ENCODE measurements around the gene MST1R. TPM values are rescaled to one million over a fixed set of nuclear protein-coding genes. Genes with fewer than 3 reads are reported as not detected.

The MST1R gene
- total RNA-seq, 1 donor from 2014 or later: 1.3 TPM

DNA sequence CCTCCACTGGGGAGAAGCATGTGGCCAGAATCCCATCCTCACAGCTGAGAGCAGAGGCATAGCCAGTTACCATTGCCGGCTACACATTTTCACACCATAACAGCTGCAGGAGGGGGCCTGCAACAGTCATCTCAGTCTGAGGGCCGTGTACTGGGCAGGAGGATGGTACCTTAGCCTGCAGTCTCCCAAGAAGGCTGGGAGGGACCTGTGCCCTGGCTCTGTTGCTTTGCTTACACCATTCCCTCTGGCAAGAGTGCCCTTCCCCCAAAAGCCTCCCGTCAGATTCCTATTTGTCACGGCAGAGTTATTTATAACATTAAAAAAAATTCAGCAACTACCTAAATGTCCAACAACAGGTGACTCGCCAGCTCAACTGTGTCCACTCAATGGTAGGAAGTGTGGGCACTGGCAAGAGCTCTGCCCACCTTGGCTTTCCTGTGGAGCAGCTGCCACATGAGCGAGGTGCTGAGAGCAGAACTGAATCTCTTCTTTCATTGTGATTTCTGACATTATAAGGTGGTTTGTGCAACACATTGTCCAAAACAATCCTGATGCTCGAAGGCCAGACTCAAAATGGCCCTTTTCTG lies 38.4 kb downstream of the MST1R start:
- no peaks in the 10 kb centered on the region for H3K9me3 Mint-ChIP-seq
- no peak overlapping the region for H3K4me3 Mint-ChIP-seq (ENCODE audit: low read depth)
- DNase-seq (ENCODE audit: low spot score): no peak
- H3K4me1 Mint-ChIP-seq (ENCODE audit: low read depth): no peaks in the 10 kb centered on the region
- no peak overlapping the region for H3K27ac Mint-ChIP-seq
- intact Hi-C loops (cut with micrococcal nuclease): no loop called here
- no peaks in the 10 kb centered on the region for H3K36me3 Mint-ChIP-seq (ENCODE audit: low read depth)
- H3K27me3 Mint-ChIP-seq (ENCODE audit: low read depth): peaks cover 38% of the 10 kb centered on the region

DNA sequence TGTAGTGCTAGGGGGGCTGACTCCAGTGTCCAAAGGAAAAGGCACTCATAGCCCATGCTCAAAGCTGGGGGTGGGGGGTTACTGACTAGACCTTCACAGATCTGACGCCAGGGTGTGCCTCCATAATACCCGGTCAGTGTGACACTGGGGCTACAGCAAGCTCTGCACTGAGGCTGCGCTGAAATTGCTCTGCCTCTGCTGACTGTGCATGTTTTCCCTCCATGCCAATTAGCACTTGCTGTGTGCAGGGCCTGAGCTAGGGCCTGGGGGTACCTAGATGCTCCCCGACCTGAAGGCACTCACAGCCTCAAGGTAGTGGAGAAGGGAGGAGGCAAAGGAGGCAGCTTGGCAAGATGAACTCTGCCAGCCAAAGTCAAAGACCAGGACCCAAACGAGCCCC lies 39.2 kb downstream of the MST1R start:
- intact Hi-C loops (cut with micrococcal nuclease): no loop called here
- no peaks in the 10 kb centered on the region for H3K4me1 Mint-ChIP-seq (ENCODE audit: low read depth)
- H3K27me3 Mint-ChIP-seq (ENCODE audit: low read depth): peaks cover 35% of the 10 kb centered on the region
- no peaks in the 10 kb centered on the region for H3K36me3 Mint-ChIP-seq (ENCODE audit: low read depth)
- no peak overlapping the region for H3K27ac Mint-ChIP-seq
- DNase-seq (ENCODE audit: low spot score): no peak
- no peak overlapping the region for H3K4me3 Mint-ChIP-seq (ENCODE audit: low read depth)
- no peaks in the 10 kb centered on the region for H3K9me3 Mint-ChIP-seq

DNA sequence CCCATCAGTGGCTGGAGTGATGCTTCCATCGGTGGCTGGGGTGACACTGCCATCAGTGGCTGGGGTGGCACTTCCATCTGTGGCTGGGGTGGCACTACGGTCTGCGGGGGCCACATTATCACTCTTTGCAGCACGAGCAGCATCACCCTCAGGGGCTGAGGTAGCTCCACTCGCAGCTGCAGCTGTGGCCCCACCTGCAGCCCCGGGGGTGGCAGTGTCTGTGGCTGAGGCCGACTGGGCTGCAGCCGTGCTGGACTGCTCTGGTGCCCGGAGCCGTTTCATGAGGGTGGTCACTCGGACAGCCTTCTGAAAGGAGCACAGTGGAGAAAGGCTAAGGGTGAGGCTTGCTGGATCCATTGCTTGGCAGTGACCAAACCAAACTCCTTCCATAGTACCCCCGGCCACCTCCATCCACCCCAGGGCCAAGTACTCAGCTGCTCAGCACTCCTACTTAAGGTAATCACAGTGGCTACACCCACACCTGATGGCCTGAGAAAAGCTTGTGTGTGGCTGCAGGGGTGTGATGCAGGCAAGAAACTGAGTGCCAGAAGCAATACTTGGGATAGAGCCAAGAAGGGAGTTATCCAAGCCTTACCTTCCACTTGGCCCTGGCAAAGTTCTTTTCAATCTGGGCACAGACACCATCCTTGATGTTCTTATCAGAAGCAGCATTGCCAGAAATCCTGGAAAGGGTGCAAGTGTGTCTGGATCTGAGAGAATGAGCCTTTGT lies 43.9 kb downstream of the MST1R start:
- Mint-ChIP-seq H3K36me3 (ENCODE audit: low read depth) (no peaks in the 10 kb centered on the region), H3K27ac (no peak overlapping the region), H3K9me3 (no peaks in the 10 kb centered on the region), H3K27me3 (ENCODE audit: low read depth) (peaks cover 10% of the 10 kb centered on the region), H3K4me3 (ENCODE audit: low read depth) (no peak overlapping the region), H3K4me1 (ENCODE audit: low read depth) (peaks cover 12% of the 10 kb centered on the region)
- no peak for DNase-seq (ENCODE audit: low spot score)
- intact Hi-C loops (cut with micrococcal nuclease): no loop called here

DNA sequence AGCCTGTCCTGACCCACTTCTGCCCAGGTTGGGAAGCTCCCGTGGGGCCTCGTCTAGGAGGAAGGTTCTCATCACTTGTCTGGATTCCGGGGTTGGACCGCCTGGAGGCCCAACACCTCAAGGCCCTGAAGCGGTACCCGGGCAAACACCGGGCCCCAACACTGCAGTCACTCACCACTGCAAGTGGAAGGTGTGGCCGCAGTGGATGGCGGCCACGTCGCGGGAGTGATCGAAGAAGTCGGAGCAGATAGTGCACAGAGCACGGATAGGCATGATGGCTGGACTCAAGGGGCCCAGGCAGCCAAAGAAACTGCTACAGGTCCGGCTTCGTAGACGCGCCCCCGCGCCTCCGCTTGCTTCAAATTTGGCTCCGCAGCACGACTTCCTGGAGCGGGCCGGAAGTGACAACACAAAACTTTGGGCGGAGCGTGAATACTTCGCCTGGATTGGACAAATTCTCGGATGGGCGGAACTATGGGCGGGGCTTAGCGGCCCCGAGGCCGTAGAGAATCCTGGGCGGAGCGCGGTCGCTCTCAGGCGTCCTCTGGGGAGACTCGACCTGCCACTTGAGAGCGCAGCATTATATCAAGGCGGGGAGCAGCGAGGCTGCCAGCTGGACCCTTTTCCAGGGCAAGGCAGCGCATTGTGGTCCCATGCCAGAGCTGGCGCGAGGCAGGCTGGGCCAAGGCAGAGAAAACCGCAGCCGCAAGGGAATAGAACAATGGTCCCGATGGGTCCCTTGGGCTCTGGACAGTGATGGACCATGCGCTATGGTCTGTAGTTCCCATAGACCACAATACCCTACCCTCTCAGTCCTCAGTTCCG lies 47.3 kb downstream of the MST1R start, which contains the start of gene TRAIP:
Gene TRAIP, minus strand, starts transcription at position 384 of the 825 bp plus-strand sequence. Its CDS starts 111 bp downstream, at position 273.
- peak; percentile 94 for DNase-seq (ENCODE audit: low spot score)
- peaks cover 14% of the 10 kb centered on the region for H3K4me1 Mint-ChIP-seq (ENCODE audit: low read depth)
- H3K27me3 Mint-ChIP-seq (ENCODE audit: low read depth): no peaks in the 10 kb centered on the region
- H3K27ac Mint-ChIP-seq: peak within 1 kb of the TSS; percentile 88
- peak within 1 kb of the TSS; percentile 96 for H3K4me3 Mint-ChIP-seq (ENCODE audit: low read depth)
- H3K36me3 Mint-ChIP-seq (ENCODE audit: low read depth): peaks cover 5% of the 10 kb centered on the region
- intact Hi-C loops (cut with micrococcal nuclease): loop anchor here (1.0 to 2.0 kb wide), 2 partner anchors 44 to 49 kb away; partner anchors contain the start of gene UBA7
- H3K9me3 Mint-ChIP-seq: no peaks in the 10 kb centered on the region

DNA sequence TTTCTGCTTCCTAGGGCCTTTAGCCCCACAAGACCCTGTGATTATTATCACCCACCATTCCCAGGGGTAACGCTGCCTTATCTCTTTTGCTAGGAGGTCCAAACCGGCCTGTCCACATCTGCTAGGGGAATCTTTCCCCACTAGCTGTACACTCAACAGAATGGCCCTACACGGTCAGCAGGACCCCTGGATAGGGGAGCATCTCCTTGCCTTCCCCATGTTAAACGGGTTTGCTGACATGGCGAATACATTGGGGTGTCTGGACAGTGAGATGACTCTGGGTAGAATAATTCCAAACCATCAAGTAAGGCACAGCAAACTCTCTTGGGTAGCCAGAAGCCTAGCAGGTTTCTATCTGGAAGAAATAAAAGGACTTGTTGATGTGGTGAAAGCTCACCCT lies 48.0 kb downstream of the MST1R start:
- Mint-ChIP-seq H3K27ac (peak overlapping the region; percentile 88), H3K36me3 (ENCODE audit: low read depth) (peaks cover 5% of the 10 kb centered on the region), H3K4me3 (ENCODE audit: low read depth) (peak overlapping the region; percentile 96), H3K9me3 (no peaks in the 10 kb centered on the region), H3K4me1 (ENCODE audit: low read depth) (peaks cover 14% of the 10 kb centered on the region), H3K27me3 (ENCODE audit: low read depth) (no peaks in the 10 kb centered on the region)
- intact Hi-C loops (cut with micrococcal nuclease): loop anchor here (1.0 to 2.0 kb wide), 2 partner anchors 43 to 50 kb away; partner anchors contain the start of gene UBA7
- no peak for DNase-seq (ENCODE audit: low spot score)

DNA sequence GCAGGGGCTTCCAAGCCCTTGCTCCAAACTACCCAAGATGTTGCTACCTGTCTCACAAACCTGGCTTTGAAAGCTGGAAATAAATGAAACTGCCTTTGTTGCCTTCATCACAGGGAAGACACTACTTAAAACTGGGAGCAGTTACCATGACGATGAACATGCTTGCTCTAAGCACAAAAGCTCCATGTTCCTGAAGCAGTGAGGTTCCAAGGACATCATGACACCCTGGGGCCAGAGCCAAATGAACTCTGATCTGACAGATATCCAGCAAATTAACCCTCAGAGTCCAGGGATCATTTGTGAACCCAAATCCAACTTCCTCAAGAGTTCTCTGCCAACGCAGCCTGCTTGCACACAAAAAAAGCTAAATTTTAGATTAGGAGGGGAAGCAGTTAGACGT lies 58.0 kb downstream of the MST1R start:
- intact Hi-C loops (cut with micrococcal nuclease): no loop called here
- Mint-ChIP-seq H3K9me3 (no peaks in the 10 kb centered on the region), H3K27me3 (ENCODE audit: low read depth) (no peaks in the 10 kb centered on the region), H3K4me3 (ENCODE audit: low read depth) (no peak overlapping the region), H3K36me3 (ENCODE audit: low read depth) (peaks cover 15% of the 10 kb centered on the region), H3K27ac (no peak overlapping the region), H3K4me1 (ENCODE audit: low read depth) (no peaks in the 10 kb centered on the region)
- no peak for DNase-seq (ENCODE audit: low spot score)

DNA sequence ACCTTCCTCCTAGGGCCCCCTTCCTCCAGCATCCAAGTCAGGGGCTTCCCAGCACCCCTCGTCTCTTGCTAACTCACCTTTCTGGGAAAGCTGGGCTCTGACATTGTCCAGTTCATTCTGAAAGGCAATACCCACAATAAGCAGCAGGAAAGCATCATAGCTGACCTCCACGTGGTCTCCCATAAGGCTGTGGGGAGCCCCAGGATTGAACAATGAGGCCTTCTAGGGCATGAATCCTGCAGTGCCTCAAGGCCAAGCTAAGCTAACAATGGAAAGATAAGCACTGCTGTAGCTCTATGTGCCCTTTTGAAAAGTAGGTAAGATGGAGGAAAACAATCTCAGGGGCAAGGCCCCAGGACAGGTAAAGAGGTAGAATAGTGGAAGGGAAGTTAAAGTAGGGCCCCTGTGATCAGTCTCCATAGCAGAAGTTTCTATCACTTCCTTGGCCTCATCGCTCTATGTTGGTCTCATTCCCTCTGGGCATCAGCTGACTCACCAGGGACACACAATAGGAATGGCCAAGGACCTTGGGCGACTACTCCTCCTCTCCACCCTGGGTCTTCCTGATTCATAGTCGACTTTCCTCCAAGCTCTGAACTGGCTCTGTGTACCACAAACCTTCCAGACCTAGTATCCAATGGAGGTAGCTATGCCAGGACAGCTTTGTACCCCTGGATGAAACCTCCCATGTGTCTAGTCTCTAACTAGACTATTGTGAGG lies 59.0 kb downstream of the MST1R start:
- Mint-ChIP-seq H3K36me3 (ENCODE audit: low read depth) (peaks cover 12% of the 10 kb centered on the region), H3K27me3 (ENCODE audit: low read depth) (no peaks in the 10 kb centered on the region), H3K4me1 (ENCODE audit: low read depth) (no peaks in the 10 kb centered on the region), H3K4me3 (ENCODE audit: low read depth) (no peak overlapping the region), H3K27ac (no peak overlapping the region), H3K9me3 (no peaks in the 10 kb centered on the region)
- intact Hi-C loops (cut with micrococcal nuclease): no loop called here
- DNase-seq (ENCODE audit: low spot score): no peak

DNA sequence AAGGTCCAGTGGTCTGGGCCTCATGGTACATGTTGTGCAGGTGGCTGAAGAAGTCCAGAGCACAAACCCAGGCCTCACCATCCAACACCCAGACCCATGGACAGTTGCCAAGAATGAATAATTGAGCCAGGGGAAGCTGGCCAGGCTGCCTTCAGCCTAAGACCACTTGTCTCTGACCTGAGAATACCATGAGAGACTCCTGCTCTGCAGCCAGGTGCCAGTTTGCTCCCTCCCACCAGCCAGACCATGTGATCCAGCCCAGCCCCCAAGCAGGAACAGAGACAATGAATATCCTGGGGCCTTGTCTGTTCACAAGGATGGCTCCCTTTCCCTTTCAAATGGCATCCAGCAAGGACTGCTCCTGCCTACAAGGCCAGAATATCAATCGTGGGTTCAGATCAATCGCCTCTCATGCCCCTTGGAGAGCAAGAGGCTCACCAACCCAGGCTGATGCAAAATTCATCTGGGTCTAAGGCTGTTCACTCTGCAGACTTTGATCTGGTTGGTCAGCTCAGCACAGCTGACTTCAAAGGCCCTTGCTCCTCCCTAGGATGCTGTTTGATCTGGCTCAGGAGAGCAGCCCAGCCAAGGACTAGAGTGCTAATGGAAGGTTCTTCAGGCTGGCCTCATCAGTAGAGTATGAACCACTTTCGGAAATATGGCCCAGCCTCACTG lies 60.7 kb downstream of the MST1R start:
- Mint-ChIP-seq H3K9me3 (no peaks in the 10 kb centered on the region), H3K4me3 (ENCODE audit: low read depth) (no peak overlapping the region), H3K27me3 (ENCODE audit: low read depth) (no peaks in the 10 kb centered on the region), H3K4me1 (ENCODE audit: low read depth) (peaks cover 1% of the 10 kb centered on the region), H3K27ac (no peak overlapping the region), H3K36me3 (ENCODE audit: low read depth) (peaks cover 15% of the 10 kb centered on the region)
- intact Hi-C loops (cut with micrococcal nuclease): no loop called here
- DNase-seq (ENCODE audit: low spot score): no peak

DNA sequence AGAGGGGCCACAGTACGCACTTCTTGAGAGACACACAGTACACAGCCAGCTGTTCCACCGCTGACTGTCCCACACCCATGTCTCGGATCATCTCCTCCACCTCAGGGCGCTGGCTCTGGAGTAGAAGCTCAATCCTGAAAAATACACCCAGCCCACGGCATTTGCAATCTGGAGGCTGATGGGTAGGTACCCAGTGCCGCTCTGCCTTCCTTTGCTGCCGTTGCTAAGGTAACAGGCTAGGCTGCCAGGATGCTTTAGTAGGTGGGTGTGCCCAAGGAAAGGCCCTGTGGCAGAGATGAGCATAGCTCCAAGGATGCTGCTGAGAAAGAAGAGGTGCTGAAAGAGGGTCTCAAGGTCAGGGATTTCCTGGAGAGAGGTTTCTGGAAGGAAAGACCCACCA lies 61.9 kb downstream of the MST1R start:
- no peak overlapping the region for H3K27ac Mint-ChIP-seq
- intact Hi-C loops (cut with micrococcal nuclease): no loop called here

DNA sequence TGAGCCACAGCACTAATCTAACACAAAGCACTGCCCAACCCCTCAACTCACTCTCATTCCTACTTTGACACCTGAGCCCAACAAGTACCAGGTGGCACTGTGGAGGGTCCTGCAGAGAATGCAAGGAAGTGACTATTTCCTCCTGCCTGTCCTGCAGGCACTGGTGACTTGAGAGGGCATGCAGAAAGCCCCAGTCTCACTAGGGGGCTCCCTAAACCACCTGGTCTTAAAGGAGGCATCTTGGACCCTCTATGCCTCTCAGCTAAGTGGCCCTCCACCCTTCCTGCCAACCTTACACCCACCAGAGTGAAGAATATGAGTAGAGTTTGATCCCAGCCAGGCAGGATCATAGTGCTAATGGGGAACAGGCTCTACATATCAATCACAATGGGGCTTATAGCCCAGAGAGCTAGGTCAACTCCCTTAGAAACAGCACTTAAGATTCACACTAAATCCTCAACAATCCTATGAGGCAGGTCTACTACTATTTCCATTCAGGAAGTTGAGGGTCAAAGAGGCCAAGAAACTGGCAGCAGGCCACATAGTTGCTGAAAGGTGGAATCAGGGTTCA lies 62.5 kb downstream of the MST1R start:
- intact Hi-C loops (cut with micrococcal nuclease): no loop called here
- H3K36me3 Mint-ChIP-seq (ENCODE audit: low read depth): peaks cover 11% of the 10 kb centered on the region
- H3K27ac Mint-ChIP-seq: no peak overlapping the region
- no peaks in the 10 kb centered on the region for H3K9me3 Mint-ChIP-seq
- no peak overlapping the region for H3K4me3 Mint-ChIP-seq (ENCODE audit: low read depth)
- H3K4me1 Mint-ChIP-seq (ENCODE audit: low read depth): peaks cover 1% of the 10 kb centered on the region
- H3K27me3 Mint-ChIP-seq (ENCODE audit: low read depth): no peaks in the 10 kb centered on the region
- no peak for DNase-seq (ENCODE audit: low spot score)

More for the DNA sequence above, 61.9 kb downstream of the MST1R start:
- Mint-ChIP-seq H3K4me3 (ENCODE audit: low read depth) (no peak overlapping the region), H3K27me3 (ENCODE audit: low read depth) (no peaks in the 10 kb centered on the region), H3K9me3 (no peaks in the 10 kb centered on the region), H3K36me3 (ENCODE audit: low read depth) (peaks cover 14% of the 10 kb centered on the region), H3K4me1 (ENCODE audit: low read depth) (peaks cover 1% of the 10 kb centered on the region)
- DNase-seq (ENCODE audit: low spot score): no peak

DNA sequence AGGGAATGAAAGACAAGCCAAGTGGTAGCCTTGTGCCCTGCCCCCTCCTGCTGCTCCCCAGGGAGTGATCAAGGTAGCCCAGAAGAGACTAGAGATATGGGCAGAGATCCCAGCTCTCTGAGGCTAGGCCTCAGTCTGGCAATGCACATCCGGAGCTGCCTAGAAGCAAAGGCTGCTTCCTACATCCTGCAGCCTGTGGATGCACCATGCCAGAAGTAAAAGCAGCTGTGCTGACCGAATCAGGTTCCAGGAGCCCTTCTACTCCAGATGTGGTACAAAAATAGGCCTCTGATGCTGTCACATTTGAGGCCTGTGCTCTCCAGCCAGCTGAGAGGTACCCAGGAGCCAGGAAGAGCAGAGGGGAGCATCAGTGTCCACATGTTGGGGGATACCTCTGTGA lies 63.3 kb downstream of the MST1R start:
- H3K9me3 Mint-ChIP-seq: no peaks in the 10 kb centered on the region
- no peak overlapping the region for H3K27ac Mint-ChIP-seq
- H3K27me3 Mint-ChIP-seq (ENCODE audit: low read depth): no peaks in the 10 kb centered on the region
- intact Hi-C loops (cut with micrococcal nuclease): no loop called here
- DNase-seq (ENCODE audit: low spot score): no peak
- peaks cover 8% of the 10 kb centered on the region for H3K36me3 Mint-ChIP-seq (ENCODE audit: low read depth)
- peaks cover 1% of the 10 kb centered on the region for H3K4me1 Mint-ChIP-seq (ENCODE audit: low read depth)
- no peak overlapping the region for H3K4me3 Mint-ChIP-seq (ENCODE audit: low read depth)
